ENCODE results near the gene DDR2.

The DDR2 gene

DNA sequence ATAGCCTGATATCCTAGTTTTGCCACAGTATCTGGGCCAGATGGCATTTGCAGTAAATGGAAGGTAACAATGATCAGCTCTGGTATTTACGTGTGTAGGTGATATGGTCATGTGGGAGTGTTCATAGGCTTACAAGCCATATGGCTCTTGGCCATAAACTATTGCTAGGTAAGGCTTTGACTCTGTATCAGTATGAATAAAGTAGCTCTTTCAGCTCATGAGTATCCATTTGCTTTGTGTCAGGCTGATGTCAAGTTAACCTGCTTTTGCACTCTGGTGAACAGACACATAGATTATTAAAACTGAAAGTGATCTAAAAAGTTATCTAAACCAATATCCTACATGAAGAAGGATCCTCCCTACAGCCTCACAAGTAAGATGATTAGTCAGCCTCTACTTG is 69.0 kb downstream of the DDR2 start:
- DNase-seq, result no peak

- DNase-seq, result no peak
Observed at GRCh38 chr1:162702628-162703027, 70.4 kb downstream of the DDR2 start.

DNA sequence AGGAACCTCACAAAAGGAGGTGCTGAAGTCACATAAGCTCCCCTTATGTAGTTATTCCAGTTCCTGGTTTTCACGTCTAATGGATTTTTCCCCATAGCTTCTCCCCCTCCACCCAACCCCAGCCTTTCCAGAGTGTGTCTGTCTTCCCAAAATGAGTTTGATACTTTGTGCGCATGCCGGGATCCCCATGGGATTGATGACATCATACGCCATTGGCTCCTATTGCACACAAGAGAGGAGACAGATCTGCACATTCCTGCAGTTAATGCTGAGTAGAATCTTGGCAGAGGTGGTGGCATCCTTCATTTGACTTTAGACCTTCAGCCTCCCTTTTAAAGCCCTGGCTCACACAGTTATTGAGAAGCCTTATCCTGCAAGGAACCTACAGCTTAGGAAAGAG is 71.4 kb downstream of the DDR2 start:
- DNase-seq, result no peak

DNA sequence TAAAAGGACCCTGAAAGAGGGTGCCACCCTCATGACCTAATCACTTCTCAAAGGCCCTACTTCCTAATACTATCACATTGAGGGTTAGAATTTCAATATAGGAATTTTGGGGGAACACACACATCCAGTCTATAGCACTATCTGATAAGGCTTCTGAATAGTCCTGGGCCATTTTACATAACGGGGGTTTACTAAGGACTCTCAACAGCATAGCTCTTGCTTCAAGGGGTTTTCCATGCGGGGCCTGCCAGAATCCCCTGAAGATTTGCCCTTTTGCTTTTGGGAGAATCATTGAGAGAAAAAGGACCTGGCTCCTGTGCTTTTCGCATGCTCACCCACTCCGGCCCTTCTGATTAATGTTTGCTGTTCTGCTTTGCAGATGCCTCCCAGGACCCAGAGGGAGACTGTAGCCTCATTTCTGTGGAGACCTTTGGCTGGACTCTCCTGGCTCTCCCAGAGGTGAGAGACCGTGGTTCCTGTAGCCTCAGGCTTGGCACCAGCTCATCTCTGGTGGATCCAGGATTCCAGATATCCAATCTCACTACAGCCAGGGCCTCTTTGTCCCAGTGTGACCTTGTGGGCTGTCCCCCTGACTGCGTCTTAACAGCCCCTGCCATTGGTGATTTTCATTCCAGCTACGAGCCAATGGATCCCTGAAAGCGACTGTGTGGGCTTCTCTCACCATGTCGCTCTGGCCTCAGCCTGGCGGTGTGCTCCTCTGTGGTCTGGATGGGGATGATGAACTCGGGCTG is 72.6 kb downstream of the DDR2 start:
- DNase-seq, result no peak

- DNase-seq, result no peak
Observed at GRCh38 chr1:162706003-162706402, 73.7 kb downstream of the DDR2 start.

- DNase-seq, result no peak
Observed at GRCh38 chr1:162706606-162707005, 74.3 kb downstream of the DDR2 start.

DNA sequence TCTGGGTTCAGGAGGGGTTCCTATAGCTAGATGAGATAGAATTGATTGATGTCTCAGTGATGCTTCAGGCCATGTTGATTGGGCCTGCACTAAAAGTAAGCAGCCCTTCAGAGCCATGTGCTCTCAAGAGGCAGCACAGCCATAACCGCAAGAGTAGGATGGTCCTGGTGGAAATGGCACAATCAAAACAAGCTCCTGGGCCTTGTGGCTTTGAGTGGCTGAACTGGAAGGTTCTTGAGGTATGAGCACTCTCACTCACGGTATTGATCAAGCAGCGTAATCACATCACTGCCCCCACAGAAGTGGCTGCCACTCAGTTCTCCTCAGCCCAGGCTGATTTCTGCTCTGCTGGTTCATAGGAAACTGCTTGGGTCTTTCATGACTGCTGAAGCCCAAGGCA is 76.0 kb downstream of the DDR2 start:
- no peak for DNase-seq

DNA sequence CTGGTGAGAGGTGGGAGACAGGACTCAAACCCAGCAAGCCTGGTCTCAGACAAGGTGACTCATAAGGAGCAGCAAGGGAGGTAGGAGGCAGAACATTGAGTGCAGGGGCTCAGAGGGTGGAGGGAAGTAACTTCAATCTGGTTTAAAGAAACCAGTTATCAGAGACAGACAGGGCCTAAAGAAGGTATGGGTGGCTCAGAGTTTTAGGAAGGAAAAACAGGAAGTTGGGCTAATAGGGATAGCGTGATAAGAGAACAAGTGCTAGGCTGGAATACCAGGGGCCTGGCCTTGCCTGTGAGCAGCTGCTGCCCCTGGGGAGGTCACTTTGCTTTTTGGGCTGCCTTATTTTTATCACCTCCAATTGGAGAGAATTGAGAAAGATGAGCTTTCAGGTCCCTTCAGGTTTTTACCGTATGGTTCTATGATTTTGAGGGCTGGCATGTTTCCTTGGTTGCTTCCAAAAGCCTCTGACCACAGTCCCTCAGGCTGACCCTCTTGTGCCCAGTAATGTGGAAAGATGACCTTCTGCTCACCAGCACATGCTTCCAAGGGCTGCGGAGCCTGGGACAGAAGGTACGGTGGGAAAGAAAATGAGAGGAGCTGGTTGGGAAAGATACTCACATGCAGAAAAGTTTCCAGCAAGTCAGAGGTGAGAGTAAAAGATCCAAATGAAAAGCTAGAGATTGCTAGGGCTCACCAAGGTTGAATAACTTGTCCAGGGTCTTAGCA is 77.0 kb downstream of the DDR2 start:
- DNase-seq, result no peak

GRCh38 chr1:162709870-162710269 is 77.6 kb downstream of the DDR2 start:
- no peak for DNase-seq

GRCh38 chr1:162710345-162710744 is 78.1 kb downstream of the DDR2 start:
- no peak for DNase-seq

- no peak for DNase-seq
Observed at GRCh38 chr1:162710780-162711465, 78.7 kb downstream of the DDR2 start.

DNA sequence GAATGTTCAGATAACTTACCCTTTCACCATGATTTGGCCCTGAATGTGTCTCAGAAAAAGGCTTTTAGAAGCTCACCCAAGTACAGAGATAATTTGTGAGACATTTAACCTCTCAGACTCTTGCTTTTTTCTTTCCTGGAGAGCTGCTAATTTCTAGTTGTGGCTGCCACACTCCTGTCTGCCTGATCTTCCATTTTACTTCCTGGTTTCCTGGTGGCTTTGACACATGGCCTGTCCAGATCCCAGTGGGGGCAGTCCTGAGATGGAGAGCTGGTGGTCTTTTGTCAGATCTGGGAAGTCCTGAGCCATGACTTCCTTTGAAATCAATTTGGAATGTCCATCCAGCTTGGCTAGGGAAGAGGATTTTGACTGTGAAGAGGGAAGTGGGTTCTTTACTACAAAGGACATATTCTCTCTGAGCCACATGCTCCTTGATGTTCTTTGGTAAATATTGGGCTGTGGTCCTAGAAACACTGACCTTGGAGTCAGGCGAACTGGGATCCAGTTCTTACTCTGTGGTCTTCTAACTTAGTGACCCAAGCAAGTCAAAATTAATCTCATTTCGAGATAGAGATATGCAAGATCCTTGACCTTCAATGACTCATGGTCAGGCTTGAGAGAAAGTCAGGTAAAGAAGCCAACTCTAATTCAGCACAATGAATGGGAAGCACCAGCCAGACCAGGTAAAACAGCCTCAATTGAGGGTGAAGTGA is 80.2 kb downstream of the DDR2 start:
- DNase-seq, result no peak

- DNase-seq, result no peak
Observed at GRCh38 chr1:162716123-162716522, 83.9 kb downstream of the DDR2 start.

- DNase-seq, result no peak
Observed at GRCh38 chr1:162716552-162716951, 84.3 kb downstream of the DDR2 start.

DNA sequence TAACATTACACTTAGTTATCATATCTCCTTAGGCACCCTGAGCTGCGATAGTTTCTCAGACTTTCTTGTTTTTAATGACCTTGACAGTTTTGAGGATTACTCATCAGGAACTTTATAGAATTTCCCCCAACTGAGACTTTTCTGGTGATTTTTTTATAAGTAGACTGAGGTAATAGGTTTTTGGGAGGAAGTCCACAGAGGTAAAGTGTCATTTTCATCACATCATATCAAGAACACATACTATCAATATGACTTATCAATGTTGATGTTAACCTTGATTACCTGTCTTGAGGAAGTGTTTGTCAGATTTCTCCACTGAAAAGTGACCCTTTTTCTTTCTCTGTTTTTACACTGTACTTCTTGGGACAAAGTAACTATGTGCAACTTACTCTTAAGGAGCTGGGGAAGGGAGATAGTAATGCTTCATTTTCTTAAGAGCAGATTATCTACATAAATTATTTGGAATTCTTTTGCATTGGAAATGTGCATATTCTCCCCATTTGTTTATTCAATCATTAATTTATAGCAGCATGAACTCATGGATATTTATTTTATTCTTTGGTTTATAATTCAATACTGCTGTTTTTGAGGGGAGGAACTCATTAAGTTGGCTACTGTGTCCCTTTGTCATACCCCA is 85.4 kb downstream of the DDR2 start:
- DNase-seq, result no peak

GRCh38 chr1:162719678-162720077 is 87.4 kb downstream of the DDR2 start:
- DNase-seq, result no peak

DNA sequence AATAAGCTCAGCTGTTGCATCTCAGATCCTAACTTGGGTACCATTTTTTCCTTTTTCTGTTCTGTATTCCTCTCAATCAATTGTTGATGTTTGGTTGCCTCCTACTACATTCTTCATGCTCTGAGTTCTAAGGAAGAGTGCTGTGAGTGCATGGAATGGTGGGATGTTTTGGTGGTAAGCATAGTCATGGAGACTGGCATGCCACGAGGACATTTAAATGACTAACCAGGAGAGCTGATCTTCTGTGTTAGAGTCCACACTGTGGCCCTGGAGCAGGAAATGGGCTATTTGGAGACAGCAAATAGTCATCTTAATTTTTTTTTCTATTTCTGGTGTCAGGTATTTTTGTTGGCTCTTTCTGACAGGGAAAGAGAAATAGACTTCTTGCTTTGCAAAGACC is 88.7 kb downstream of the DDR2 start:
- no peak for DNase-seq

GRCh38 chr1:162721471-162721870 is 89.2 kb downstream of the DDR2 start:
- no peak for DNase-seq

DNA sequence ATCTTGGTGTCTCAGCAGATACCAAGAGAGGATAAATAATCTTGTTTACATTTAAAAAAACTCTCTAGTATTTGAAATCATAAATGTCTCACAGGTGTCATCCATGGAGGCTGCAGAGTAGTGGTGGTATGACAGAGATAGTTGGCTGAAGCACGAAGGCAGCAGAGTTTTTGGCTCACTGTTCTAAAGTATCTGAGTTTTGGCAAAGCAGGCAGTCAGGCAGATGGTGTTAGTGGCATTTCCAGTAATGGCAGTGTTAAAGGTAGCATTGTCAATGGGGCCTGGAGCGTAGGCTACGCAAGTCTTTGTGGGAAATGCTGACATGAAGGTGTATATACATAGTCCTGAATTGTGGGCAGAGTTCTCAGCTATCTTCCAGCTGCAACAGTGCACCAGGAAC is 89.8 kb downstream of the DDR2 start:
- DNase-seq, result no peak

DNA sequence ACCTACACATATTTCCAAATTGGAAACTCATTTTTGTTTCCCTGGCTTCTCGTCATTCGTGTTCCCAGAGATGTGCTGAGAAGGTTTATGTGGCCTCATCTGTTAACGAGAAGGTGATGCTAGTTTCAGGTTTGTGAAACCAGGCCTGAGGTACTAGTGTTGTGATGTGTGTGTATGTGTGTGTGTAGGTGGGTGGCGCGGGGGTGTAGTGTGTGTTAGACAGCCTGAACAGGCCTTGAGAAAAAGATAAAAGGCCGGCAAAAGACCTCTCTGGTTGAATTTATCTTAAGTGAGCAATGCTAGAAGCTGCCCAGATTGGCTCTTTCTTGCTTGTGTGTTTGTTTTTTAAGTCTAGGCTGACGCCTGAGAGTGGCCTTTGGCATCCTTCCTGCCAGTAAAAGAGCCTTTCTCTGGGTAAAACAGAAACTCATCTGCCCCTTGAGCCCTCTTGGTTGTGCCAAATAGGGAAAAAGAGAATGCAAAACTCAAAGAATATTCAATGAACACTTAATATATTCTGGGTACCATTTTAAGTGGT is 92.4 kb downstream of the DDR2 start:
- no peak for DNase-seq

GRCh38 chr1:162725301-162725837 is 93.1 kb downstream of the DDR2 start:
- no peak for DNase-seq

DNA sequence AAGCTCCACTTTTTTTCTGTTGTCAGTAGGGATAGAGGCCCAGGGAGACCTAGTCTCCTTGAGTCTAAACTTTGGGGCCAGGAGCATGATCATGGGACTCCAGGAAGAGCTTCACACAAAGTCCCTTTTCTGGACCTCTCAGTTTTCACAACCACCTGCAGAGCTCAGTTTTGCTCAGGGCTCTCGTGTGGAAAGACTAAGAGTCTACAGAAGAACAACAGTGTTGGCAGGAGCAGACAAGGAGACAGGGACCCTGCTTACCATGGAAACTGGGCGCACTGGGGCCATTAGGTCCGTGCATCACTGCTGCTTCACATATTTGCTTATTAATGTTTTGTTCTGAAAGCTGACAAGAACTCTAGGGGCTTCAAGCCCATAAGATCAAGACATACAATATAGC is 94.3 kb downstream of the DDR2 start:
- no peak for DNase-seq

Measured in activated CD4-positive, alpha-beta T cell treated with anti-CD3 and anti-CD28 coated beads for 48 hours (primary cell).